HG03066 (cell line): Measurements from ENCODE around the gene FAM169A.
"Not testable (repeated sequence)": the region's sequence is repeated elsewhere in the genome, so short reads cannot be mapped to it uniquely, and the experiment has no call there.

Experiments used
- ATAC-seq: cut with Tn5 transposase; IDR thresholded peaks from one replicate; pipeline ENCODE4 v1.9.1; 2021; ENCODE audit warnings: low read depth; ENCODE audit not compliant: unreplicated experiment

FAM169A gene, protein sequence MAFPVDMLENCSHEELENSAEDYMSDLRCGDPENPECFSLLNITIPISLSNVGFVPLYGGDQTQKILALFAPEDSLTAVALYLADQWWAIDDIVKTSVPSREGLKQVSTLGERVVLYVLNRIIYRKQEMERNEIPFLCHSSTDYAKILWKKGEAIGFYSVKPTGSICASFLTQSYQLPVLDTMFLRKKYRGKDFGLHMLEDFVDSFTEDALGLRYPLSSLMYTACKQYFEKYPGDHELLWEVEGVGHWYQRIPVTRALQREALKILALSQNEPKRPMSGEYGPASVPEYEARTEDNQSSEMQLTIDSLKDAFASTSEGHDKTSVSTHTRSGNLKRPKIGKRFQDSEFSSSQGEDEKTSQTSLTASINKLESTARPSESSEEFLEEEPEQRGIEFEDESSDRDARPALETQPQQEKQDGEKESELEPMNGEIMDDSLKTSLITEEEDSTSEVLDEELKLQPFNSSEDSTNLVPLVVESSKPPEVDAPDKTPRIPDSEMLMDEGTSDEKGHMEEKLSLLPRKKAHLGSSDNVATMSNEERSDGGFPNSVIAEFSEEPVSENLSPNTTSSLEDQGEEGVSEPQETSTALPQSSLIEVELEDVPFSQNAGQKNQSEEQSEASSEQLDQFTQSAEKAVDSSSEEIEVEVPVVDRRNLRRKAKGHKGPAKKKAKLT

DNA sequence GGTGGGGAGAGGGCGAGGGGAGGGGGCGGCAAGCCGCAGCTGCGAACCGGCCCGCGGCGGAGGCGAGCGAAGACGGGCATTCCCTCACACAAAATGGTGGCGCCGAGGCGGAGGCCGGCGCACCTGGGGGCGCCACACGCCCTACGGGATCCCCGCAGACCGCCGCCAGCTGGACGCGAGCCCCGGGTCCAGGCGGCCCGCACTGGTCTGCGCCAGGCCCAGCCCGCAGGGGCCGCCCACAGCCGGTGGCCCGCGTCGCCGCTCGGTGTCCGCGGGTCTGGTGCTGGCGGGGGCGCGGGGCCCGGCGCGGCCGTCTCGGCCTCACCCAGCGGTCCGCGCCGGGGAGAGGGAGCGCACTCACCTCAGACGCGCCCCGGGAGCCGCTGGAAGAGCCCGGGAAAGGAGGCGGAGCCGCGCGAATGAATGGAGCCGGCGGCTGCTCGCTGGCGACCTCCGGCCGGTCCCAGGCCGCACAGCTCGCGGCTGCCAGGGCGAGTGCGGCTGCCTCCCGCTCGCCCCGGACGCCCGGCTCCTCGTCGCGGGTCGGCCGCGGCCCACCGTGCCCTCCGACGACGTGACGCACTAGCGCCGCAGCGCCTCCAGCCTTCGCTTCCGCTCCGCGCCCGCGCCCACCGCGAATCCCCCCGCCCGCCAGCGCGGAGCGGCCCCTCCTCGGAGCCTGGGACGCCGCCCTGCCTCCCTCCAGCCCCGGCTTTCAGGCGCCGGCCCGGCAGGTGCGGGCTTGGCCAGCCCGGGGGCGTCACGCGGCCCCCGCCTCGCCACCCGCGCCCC, at the start of gene FAM169A:
Gene FAM169A, minus strand, starts transcription at position 584 of the 792 bp plus-strand sequence. CDS start 24,711 bp downstream, outside the sequence.
- ATAC-seq, result no peak

DNA sequence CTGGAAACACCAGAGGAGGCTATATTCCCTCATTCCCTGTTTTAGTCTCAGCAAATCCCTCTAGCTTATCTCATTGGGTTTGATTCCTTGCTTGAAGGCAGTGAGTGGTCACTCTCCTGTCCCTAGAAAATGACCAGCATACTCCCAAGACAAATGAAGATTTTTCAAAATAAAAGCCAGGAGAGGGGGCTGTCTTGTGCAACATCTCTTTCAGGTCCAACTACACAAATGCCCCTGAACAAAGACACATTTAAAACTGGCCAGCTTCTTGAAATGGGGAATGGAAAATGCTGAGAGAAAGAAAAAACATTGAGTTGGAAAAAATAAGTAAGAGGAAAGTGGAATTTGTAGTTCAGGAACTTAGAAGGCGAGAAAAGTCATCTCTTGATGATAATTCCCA, 49.3 kb upstream of the FAM169A start:
- ATAC-seq, result no peak

DNA sequence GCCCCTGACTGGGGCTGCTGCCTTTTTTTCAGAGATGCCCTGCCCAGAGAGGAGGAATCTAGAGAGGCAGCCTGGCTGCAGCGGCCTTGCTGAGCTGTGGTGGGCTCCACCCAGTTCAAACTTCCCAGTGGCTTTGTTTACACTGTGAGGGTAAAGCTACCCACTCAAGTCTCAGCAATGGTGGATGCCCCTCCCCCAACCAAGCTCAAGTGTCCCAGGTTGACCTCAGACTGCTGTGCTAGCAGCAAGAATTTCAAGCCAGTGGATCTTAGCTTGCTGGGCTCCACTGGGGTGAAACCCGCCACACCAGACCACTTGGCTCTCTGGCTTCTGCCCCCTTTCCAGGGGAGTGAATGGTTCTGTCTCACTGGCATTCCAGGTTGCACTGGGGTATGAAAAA, 45.2 kb upstream of the FAM169A start:
- ATAC-seq, result not testable (repeated sequence)

DNA sequence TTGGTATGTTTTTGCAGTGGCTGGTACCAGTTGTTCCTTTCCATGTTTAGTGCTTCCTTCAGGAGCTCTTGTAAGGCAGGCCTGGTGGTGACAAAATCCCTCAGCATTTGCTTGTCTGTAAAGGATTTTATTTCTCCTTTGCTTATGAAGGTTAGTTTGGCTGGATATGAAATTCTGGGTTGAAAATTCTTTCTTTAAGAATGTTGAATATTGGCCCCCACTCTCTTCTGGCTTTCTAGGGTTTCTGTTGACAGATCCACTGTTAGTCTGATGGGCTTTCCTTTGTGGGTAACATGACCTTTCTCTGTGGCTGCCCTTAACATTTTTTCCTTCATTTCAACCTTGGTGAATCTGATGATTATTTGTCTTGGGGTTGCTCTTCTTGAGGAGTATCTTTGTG, 43.7 kb upstream of the FAM169A start:
- ATAC-seq, result not testable (repeated sequence)

DNA sequence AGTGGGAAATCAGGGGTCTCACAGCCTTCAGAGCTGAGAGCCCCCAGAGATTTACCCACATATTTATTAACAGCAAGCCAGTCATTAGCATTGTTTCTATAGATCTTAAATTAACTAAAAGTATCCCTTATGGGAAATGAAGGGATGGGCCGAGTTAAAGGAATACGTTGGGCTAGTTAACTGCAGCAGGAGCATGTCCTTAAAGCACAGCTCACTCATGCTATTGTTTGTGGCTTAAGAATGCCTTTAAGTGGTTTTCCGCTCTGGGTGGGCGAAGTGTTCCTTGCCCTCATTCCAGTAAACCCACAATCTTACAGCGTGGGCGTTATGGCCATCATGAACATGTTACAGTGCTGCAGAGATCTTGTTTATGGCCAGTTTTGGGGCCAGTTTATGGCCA, 42.0 kb upstream of the FAM169A start:
- not testable (repeated sequence) for ATAC-seq

DNA sequence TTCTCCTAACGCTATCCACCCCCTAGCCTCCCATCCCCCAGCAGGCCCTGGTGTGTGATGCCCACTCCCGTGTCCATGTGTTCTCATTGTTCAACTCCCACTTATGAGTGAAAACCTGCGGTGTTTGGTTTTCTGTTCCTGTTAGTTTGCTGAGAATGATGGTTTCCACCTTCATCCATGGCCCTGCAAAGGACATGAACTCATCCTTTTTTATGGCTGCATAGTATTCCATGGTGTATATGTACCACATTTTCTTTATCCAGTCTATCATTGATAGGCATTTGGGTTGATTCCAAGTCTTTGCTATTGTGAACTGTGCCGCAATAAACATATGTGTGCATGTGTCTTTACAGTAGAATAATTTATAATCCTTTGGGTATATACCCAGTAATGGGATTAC, 38.5 kb upstream of the FAM169A start:
- not testable (repeated sequence) for ATAC-seq

DNA sequence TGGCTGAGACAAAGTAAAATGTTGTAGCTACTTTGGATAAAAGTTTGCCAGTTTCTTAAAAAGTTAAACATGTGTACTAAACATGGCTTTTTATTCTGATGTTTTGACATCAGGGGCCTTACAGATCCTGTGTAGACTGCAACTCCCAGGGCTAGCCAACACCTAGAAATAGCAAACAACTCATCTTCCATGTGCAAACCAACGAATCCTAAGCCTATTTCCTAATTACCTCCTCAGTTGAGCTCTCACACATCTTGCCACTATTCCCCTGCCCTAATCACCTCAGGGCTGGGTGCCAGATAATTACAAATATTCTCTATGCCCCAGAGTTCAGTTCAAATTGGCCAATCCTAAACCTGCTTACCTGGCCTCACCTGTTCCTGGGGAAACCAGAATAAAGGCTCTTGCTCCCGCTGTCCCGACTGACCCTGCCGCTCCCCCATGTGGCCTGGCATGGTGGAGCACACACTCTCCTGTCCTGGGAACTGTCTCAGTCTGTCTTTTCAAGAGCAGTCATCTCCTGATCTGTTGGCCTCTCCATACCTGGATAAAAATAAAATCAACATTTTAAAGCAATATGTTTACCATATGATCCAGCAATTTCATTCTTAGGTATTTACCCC, 37.1 kb upstream of the FAM169A start:
- no peak for ATAC-seq

DNA sequence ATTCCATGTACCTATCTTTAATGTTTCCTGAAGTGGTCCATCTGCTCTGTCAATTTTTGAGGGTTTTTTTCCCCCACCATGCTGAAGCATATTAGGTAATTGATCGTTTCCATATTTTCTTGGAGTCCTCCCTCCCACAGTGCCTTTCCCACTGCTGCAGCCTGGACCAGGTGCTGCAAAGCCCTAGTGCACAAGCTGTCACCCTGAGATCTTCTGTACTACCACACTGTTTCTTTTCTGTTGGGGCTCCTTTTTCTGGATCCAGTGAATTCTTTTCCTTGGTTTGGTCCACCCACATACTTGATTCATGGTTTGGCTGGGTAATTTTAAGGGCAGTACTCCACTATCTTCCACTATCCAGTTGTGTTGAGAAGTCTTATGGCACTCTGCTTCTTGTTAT, 30.9 kb upstream of the FAM169A start:
- ATAC-seq, result no peak

DNA sequence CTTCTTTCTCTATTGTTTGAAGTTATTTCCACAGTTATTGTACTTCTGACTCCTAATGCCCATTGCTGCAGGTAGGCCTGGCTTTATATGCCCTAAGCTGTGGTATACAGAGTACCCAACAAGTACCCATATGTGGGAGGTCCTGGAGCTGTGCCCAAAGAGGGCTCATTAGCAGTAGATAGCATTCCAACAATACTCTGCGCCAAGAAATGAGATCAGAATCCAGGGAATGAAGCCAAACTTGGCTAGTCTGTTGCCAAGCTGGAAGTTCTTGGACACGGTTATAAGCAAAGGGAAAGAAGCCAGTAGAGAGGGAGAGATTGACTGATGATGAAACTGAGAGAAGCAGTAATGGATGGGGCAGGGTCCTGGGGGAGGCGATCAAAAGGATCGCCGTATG, 29.7 kb upstream of the FAM169A start:
- ATAC-seq, result no peak

DNA sequence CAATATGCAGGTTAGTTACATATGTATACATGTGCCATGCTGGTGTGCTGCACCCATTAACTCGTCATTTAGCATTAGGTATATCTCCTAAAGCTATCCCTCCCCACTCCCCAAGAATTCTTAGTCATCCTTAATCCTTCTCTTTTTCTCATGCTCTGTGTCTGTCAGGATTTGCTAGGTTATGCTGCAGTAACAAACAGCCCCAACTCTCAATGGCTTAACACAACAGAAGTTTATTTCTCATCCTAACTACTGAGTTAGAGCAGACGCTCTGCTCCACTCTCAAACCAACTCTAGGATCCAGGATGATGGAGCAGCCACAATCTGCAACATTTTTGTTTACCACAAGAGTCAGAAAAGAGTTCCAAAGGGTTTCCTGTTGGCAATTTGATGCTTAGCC, 28.2 kb upstream of the FAM169A start:
- no peak for ATAC-seq

DNA sequence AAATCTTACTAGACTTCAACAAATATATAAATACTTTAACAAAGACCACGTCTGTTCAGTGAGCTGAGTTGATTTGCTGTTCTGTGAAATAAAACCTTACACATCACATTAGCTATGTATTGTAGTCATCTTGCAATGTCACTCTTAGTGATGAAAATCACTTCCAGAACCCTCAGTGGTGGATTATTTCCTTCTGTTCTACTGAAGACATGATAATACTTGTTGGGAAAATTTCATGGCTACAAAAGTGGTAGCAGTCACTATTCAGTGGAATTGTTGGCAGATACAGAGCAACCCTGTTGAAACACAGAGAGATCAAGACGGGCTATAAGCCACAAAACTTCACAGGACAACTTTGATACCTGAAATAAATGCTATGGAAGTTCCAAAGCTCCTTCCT, 26.7 kb upstream of the FAM169A start:
- ATAC-seq, result no peak

DNA sequence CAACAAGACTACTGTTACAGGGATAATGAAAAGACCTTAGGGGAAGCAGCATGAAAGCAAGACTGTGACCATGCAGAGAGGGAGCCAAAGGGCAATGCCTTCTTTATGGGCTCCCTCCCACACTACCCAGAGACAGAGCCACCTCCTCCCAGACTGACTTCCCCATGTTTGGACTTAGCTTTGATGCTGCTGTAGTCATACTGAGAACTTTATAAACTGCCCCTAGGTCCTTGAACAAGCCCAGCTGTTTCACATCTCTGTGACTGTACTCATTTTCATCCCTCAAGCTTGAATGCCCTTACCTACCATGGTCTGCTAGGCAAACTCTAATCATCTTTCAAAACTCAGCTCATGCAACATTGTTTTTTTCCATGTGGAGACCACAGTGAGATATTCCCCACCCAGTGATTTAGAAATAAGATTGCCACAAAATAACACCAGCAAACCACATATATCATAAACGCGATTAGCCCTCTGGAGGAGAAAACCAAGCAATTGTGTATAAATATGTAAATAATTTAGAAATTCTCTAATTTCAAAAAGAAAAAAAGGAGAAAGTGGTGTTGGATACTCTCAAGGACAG, 23.4 kb upstream of the FAM169A start:
- no peak for ATAC-seq

DNA sequence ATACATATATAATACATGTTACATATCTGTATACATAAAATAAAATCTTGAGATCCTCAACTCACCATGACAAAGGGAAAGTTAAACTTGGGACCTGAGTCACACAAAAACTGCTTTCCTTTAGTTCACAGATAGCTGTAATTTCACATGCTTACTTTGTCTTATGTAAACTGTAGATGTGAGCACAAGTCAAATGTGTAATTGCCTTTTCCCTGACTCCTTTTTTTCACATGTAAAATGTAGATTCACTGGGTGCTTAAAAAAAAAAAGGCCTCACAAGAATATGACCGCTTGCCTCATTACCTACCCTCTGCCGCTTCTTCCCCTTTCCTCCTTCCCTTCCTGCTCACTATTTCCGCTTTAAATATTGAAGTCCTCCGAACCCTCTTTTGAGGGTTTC, 21.9 kb upstream of the FAM169A start:
- ATAC-seq, result no peak

DNA sequence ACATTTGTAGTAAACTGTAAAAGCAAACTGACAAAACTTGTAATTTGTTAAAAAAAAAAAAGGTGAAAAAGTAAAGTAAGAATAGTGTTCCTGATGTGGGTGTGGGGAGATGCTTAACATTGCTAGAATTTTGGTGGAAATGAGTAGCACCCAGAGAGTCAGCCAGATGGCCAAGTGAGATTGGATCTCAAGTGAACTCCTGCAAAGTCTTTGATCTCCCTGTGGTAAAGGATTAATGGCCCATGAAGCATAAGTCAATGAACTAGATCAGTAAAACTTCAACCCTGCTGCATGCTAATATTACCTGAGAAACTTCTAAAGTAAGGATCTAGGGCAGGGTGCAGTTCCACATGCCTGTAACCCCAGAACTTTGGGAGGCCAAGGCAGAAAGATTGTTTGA, 19.0 kb upstream of the FAM169A start:
- no peak for ATAC-seq

DNA sequence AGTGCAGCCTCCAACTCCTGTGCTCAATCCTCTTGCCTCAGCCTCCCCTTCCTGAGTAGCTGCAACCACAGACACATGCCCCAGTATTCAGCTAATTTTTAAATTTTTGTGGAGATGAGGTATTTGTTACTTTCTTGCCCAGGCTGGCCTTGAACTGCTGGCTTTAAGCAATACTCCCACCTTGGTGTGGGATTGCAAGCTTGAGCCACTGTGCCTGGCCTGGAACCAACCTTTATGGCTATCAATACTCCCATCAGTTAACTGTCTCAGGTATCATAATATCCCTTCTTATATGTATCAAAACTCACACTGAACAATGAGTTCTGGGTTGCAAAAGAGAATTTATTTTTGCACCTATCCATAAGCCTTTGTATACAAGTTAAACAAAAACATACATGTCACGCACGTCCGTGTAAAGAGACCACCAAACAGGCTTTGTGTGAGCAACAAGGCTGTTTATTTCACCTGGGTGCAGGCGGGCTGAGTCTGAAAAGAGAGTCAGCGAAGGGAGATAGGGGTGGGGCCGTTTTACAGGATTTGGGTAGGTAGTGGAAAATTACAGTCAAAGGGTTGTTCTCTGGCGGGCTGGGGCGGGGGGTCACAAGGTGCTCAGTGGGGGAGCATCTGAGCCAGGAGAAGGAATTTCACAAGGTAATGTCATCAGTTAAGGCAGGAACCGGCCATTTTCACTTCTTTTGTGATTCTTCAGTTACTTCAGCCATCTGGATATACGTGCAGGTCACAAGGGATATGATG, 16.4 kb upstream of the FAM169A start:
- ATAC-seq, result not testable (repeated sequence)

DNA sequence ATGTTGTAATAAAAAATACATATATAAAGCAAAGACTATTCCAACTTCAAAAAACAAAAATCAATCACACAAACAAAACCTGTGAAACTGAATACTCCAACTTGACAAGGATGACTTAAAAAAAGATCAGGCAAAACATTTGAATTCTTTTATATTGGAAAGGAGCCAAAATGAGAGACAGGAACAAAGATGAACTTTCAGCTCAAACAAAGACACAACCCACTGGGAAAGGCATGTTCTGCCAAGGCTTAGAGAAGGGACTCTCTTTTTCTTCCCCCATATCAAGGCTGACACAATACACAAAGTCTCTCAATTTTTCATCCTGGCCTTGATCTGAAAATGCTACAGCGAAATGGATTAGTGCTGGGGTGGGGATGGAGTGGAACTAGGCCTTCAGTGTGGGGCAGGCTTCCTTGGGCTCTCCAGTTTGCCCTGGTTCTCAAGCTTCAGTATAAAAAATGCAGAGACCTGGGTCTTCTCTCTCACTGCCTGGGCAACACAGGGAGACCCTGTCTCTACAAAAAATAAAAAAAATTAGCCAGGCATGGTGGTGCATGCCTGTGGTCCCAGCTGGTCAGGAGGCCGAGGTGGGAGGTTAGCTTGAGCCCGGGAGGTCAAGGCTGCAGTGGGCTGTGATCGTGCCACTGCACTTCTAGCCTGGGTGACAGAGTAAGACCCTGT, 11.6 kb upstream of the FAM169A start:
- no peak for ATAC-seq

DNA sequence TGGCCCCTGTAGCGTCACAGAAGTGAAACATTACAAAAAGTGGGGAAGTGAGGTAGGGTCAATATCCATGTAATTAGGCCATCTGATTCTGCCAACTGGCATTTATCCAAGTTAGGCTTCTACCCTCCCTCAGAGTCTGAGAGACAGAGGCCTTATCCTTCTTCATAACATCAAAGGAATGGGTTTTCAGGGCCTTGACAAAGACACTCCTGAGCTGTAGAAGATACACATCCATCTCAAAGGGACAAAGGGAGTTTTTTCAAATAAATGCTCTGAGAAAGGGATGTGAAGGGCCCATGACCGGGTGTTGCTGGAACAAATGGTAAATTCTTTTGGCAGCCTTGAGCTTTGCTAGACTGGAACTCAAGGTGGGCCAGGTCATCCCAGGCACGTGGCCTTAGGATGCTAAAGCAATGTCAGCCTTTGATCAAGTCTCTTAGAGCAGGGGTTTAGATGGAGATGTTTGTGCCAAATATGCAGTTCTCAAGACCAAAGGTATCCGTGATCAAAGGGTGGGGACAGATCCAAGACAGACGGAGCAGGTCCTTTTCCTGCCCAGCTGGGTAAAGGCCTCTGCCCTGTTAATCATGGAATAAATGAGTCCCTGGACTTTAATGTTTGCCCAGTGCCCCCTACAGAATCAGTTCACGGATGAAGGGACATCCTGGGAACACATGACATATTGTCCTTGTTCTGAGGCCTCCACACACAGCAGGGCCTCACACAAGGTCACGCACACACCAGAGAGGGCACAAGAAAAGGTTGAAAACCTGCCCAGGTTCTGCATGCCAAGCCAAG, 10.0 kb upstream of the FAM169A start:
- ATAC-seq, result no peak

DNA sequence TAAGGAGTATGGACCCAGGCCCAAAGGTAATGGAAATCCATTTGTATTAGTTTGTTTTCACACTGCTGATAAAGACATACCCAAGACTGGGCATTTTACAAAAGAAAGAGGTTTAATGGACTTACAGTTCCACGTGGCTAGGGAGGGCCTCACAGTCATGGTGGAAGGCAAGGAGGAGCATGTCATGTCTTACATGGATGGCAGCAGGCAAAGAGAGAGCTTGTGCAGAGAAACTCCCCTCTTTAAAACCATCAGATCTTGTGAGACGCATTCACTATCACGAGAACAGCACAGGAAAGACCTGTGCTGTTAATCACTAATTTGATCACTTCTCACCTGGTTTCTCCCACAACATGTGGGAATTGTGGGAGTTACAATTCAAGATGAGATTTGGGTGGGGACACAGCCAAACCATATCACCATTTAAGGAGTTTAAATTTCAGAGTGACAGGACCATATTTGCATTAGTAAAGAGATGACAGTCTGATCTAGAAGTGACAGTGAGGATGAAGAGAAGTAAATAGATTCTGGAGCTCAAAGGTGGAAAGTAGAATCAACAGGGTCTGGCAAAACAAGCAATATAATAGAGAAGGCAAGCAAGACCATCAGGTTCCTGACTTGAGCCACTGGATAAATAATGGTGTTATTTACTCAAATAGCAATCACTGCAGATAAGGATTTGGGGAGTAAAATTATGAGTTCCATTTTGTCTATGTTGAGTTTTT, 7.5 kb upstream of the FAM169A start:
- no peak for ATAC-seq
